NCI-H1105 treated with DMSO at 0.1 percent for 48 hours (cell line): Measurements from ENCODE around the gene ABI3BP.

Source experiments
- DNase-seq: peaks from one replicate; lab custom pipeline; 2025; lab: John Stamatoyannopoulos, UW

ABI3BP gene

GRCh38 chr3:100891033-100891432 is 102.2 kb downstream of the ABI3BP start:
- DNase-seq, result no peak

- no peak for DNase-seq
Measured at GRCh38 chr3:100888881-100889280, 104.3 kb downstream of the ABI3BP start.

- no peak for DNase-seq
Measured at GRCh38 chr3:100882571-100882984, 110.6 kb downstream of the ABI3BP start.

GRCh38 chr3:100880845-100881244 is 112.4 kb downstream of the ABI3BP start:
- no peak for DNase-seq

- no peak for DNase-seq
Measured at GRCh38 chr3:100880072-100880471, 113.1 kb downstream of the ABI3BP start.

- DNase-seq, result no peak
Measured at GRCh38 chr3:100879195-100879810, 113.9 kb downstream of the ABI3BP start.

GRCh38 chr3:100877286-100877685 is 115.9 kb downstream of the ABI3BP start:
- DNase-seq, result no peak

GRCh38 chr3:100875239-100875638 is 118.0 kb downstream of the ABI3BP start:
- DNase-seq, result peak; percentile 86

- DNase-seq, result no peak
Measured at GRCh38 chr3:100873611-100874010, 119.6 kb downstream of the ABI3BP start.

GRCh38 chr3:100871306-100871705 is 121.9 kb downstream of the ABI3BP start:
- DNase-seq, result no peak

GRCh38 chr3:100869787-100870186 is 123.4 kb downstream of the ABI3BP start:
- DNase-seq, result no peak

- no peak for DNase-seq
Measured at GRCh38 chr3:100868894-100869293, 124.3 kb downstream of the ABI3BP start.

- DNase-seq, result no peak
Measured at GRCh38 chr3:100868096-100868495, 125.1 kb downstream of the ABI3BP start.

GRCh38 chr3:100865442-100865841 is 127.8 kb downstream of the ABI3BP start:
- no peak for DNase-seq

GRCh38 chr3:100864471-100865250 is 128.6 kb downstream of the ABI3BP start:
- DNase-seq, result no peak

- peak; percentile 48 for DNase-seq
Measured at GRCh38 chr3:100857863-100858262, 135.4 kb downstream of the ABI3BP start.

- no peak for DNase-seq
Measured at GRCh38 chr3:100856821-100857220, 136.4 kb downstream of the ABI3BP start.

GRCh38 chr3:100852840-100853239 is 140.4 kb downstream of the ABI3BP start:
- DNase-seq, result no peak

- DNase-seq, result no peak
Measured at GRCh38 chr3:100850701-100851100, 142.5 kb downstream of the ABI3BP start.

GRCh38 chr3:100850156-100850555 is 143.1 kb downstream of the ABI3BP start:
- DNase-seq, result no peak

GRCh38 chr3:100844063-100844936 is 148.9 kb downstream of the ABI3BP start:
- DNase-seq, result no peak

GRCh38 chr3:100838157-100838556 is 155.1 kb downstream of the ABI3BP start:
- DNase-seq, result no peak

- no peak for DNase-seq
Measured at GRCh38 chr3:100836661-100837060, 156.6 kb downstream of the ABI3BP start.
